AG09309 (cell line): ENCODE measurements around the gene PHYHIPL.
"Not testable (repeated sequence)": the region's sequence is repeated elsewhere in the genome, so short reads cannot be mapped to it uniquely, and the experiment has no call there.

Experiments
- DNase-seq: peaks from one replicate; pipeline ENCODE4 v3.0.0-alpha.2; 2010; ENCODE audit warnings: low read depth
- H3K4me3 ChIP-seq: 2 replicates; pipeline ENCODE4 v1.5.1; 2011; ENCODE audit warnings: mild to moderate bottlenecking, low read depth, low read length, moderate library complexity; ENCODE audit not compliant: control insufficient read depth
- CTCF ChIP-seq: IDR thresholded peaks from 2 replicates; pipeline ENCODE4 v1.5.1; 2011; ENCODE audit warnings: mild to moderate bottlenecking, low read depth, low read length, inconsistent platforms; ENCODE audit not compliant: insufficient read depth, control insufficient read depth; ENCODE audit errors: missing control alignments

PHYHIPL gene

DNA sequence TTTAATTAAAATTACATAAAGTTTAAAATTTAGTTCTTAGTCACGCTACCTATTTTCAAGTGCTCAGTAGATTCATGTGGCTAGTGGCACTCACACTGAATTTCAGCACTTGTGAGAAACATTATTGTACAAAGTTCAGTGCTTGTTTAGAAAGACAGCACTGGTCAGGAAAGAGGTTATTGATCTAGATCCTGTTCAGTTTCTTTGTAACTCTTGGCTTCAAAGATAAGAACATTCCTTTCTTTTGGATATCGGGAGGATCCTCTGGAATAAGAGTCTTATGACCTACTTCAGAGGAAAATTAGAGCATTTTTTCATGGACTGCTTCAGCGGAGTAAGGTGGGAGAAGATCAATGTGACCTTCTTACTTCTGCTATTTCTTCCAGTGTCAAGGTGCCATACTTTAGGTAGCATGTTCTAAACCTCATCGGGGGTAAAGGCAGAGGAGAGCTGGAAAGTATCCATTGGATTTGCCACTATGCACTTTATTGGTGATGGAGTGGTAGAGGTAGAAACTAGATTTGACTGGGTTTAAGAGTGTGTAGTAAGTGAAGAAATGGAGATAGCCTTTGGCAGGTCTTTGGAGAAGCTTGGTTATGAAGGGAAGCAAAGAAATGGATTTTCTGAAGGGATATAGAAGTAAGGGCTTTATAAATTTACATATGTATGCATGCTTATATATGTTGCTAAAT lies 39.9 kb downstream of the PHYHIPL start:
- H3K4me3 ChIP-seq, result no peak overlapping the region

GRCh38 chr10:59222788-59223187 lies 46.3 kb downstream of the PHYHIPL start:
- no peak for DNase-seq
- H3K4me3 ChIP-seq, result no peak overlapping the region
- TF ChIP-seq CTCF, result no peak

More for the DNA sequence above, 39.9 kb downstream of the PHYHIPL start:
- TF ChIP-seq CTCF, result no peak
- no peak for DNase-seq

DNA sequence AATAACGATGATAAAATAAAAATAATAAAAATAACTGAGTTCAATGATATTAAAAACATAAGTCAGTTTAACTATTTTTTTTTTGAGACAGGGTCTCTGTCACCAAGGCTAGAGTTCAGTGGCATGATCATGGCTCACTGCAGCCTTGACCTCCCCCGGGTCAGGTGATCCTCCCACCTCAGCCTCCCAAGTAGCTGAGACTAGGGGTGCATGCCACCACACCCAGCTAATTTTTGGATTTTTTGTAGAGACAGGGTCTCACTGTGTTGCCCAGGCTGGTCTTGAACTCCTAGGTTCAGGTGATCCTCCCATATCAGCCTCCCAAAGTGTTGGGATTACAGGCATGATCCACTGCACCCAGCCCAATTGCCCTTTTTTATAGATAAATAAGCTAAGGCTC lies 47.2 kb downstream of the PHYHIPL start:
- DNase-seq, H3K4me3 ChIP-seq: not testable (repeated sequence)

GRCh38 chr10:59225211-59225610 lies 48.8 kb downstream of the PHYHIPL start:
- DNase-seq, result no peak
- no peak for TF ChIP-seq CTCF
- no peak overlapping the region for H3K4me3 ChIP-seq

- DNase-seq, result no peak
- no peak for TF ChIP-seq CTCF
- H3K4me3 ChIP-seq, result no peak overlapping the region
Observed at GRCh38 chr10:59227136-59227673, 50.8 kb downstream of the PHYHIPL start.

GRCh38 chr10:59229441-59229840 lies 53.0 kb downstream of the PHYHIPL start:
- TF ChIP-seq CTCF, result no peak
- DNase-seq, result no peak
- H3K4me3 ChIP-seq, result no peak overlapping the region

GRCh38 chr10:59234194-59234593 lies 57.8 kb downstream of the PHYHIPL start:
- TF ChIP-seq CTCF, result no peak
- no peak for DNase-seq
- H3K4me3 ChIP-seq, result no peak overlapping the region
